ENCODE results near the gene KRT39.

GRCh38 chr17:40980117-40980516 lies 13.4 kb upstream of the KRT39 start:
- TF ChIP-seq CTCF (optimal IDR thresholded peaks at IDR 0.05 in 1 of 3, IDR thresholded peaks at IDR 0.05 in 1 of 3, conservative IDR thresholded peaks at IDR 0.05 in 1 of 3; ENCODE audit: extremely low read depth in 1 of 3, insufficient read depth in 2 of 3, low read length in 3 of 3) (no peak), EZH2 (IDR thresholded peaks at IDR 0.05; ENCODE audit: low read length) (no peak)
